Measurements from ENCODE around the gene DHX32.

Gene DHX32

DNA sequence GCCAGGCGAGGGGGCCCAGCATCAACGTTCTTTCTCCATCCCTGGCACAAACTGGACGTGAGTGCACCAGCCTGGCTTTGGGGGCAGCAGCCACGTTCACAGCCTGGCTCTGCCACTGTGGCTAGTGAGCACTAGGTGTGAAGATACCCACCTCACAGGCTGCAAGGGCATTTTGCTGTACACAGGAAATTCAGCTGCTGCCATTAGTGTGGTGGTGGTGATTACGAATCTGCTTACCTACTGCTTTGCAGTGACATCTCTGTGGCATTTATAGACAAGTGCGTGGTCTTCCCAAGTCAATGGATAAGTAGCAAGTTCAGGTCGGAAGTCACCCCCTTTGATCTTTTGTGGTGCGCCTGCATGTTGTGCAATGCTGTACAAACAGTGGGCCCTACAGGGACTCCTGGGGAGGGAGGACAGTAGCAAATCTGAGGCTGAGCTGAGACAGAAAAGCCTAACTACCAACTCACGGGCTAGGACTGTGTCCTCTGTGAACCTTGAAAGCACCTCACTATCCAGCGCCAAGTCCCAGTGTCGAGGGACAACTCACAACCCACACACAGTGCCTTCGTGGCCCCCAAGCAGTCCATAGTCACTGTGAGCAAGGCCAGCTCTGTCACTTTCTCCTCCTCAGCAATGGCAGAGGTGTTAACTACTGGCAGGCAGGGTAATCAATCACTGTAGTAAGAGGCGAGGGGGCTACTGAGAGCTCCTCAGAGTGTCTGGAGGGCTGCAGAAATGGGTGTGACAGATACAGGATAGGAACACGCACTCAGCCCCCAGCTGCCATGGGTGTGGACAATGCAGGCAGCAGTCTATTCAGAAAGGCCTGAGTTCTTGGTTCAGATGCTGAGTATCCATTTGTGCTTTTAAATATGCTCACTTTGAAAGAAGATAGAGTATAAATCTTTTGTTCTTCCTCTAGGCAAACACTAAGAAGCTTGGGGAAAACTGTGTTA lies 88.5 kb downstream of the DHX32 start:
- no peaks in the 10 kb centered on the region for H3K4me1 ChIP-seq (ENCODE audit: control insufficient read depth in 2 of 2, insufficient read depth in 2 of 2, low read length in 2 of 2)
- no peak overlapping the region for H3K27ac ChIP-seq (ENCODE audit: low read depth in 2 of 2, low read length in 2 of 2)
- H3K9me3 ChIP-seq (ENCODE audit: control insufficient read depth in 2 of 2, low read length in 2 of 2): no peaks in the 10 kb centered on the region
- H3K9ac ChIP-seq (ENCODE audit: low read depth in 1 of 2, low read length in 2 of 2): no peak overlapping the region
- H3K27me3 ChIP-seq (ENCODE audit: control insufficient read depth in 2 of 2, insufficient read depth in 2 of 2, low read length in 2 of 2): no peaks in the 10 kb centered on the region
- peaks cover 20 to 48% of the 10 kb centered on the region in 2 donors for H3K36me3 ChIP-seq (ENCODE audit: control insufficient read depth in 2 of 2, insufficient read depth in 2 of 2, low read length in 2 of 2)
- no peak overlapping the region for H3K4me3 ChIP-seq (ENCODE audit: low read length in 2 of 2)

GRCh38 chr10:125788156-125789034 lies 92.7 kb downstream of the DHX32 start:
- no peaks in the 10 kb centered on the region for H3K4me1 ChIP-seq (ENCODE audit: control insufficient read depth in 2 of 2, insufficient read depth in 2 of 2, low read length in 2 of 2)
- no peaks in the 10 kb centered on the region for H3K9me3 ChIP-seq (ENCODE audit: control insufficient read depth in 2 of 2, low read length in 2 of 2)
- H3K9ac ChIP-seq (ENCODE audit: low read depth in 1 of 2, low read length in 2 of 2): no peak overlapping the region
- no peak overlapping the region for H3K4me3 ChIP-seq (ENCODE audit: low read length in 2 of 2)
- no peak overlapping the region for H3K27ac ChIP-seq (ENCODE audit: low read depth in 2 of 2, low read length in 2 of 2)
- H3K27me3 ChIP-seq (ENCODE audit: control insufficient read depth in 2 of 2, insufficient read depth in 2 of 2, low read length in 2 of 2): no peaks in the 10 kb centered on the region
- H3K36me3 ChIP-seq (ENCODE audit: control insufficient read depth in 2 of 2, insufficient read depth in 2 of 2, low read length in 2 of 2): peaks cover 8 to 21% of the 10 kb centered on the region in 2 donors
